PC-9 (cell line): ENCODE results near the gene LY6G5B.

Experiments
- EZH2 ChIP-seq: fragments of 200-600 bp; sonication (generic); IDR thresholded peaks from 2 replicates; pipeline ENCODE4 v1.8.0; 2017; ENCODE audit warnings: antibody characterized with exemption, low read depth
- TF ChIP-seq, protein P1 (sequence below): fragments of 200-600 bp; sonication (generic); conservative IDR thresholded peaks from 2 replicates; pipeline ENCODE4 v1.6.1; 2017; ENCODE audit warnings: mixed run types, antibody characterized with exemption, mild to moderate bottlenecking, moderate library complexity

DNA sequence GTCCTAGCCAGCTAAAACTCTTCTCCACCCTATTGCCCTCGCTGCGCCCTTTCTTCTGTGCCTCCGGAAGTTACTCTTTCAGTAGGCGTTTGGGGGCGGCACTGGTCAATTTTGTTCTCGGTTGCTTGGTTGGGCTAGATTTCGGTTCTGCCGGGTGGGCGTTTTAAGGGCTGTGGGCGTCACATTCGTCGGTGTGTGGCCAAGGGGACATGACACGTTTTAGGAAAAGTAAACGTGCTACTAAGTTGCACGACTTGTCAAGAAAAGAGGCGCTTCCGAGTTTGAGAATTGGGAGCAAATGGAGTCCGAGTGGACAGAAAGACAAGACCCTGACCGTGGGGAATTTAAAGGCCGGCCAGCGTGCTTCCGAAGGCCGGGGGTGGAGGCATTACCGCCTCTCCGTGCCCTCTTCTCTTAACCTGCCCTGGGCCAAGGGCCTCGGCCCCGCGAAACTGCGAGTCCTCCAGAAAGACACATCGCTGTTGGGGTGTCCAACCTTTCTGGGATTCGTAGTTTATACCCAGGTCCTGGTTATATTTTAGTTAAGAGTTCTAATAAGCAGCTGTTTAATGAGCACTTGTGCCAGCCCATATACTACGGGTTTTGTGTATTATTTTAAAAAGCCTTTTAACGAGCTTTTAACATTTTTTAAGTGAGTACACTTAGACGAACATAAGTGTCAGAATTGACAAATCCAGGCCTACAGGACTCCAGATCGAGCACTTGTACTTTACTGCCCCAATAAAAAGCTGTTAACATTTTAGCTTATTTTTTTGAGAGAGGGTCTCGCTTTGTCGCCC lies 16.7 kb upstream of the LY6G5B start:
- TF ChIP-seq, protein P1, sequence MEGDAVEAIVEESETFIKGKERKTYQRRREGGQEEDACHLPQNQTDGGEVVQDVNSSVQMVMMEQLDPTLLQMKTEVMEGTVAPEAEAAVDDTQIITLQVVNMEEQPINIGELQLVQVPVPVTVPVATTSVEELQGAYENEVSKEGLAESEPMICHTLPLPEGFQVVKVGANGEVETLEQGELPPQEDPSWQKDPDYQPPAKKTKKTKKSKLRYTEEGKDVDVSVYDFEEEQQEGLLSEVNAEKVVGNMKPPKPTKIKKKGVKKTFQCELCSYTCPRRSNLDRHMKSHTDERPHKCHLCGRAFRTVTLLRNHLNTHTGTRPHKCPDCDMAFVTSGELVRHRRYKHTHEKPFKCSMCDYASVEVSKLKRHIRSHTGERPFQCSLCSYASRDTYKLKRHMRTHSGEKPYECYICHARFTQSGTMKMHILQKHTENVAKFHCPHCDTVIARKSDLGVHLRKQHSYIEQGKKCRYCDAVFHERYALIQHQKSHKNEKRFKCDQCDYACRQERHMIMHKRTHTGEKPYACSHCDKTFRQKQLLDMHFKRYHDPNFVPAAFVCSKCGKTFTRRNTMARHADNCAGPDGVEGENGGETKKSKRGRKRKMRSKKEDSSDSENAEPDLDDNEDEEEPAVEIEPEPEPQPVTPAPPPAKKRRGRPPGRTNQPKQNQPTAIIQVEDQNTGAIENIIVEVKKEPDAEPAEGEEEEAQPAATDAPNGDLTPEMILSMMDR, result no peak; the same call in 1 of the 2 replicates
- no peak for TF ChIP-seq EZH2
